Stimulated activated CD4-positive, alpha-beta T cell treated with anti-CD3 and anti-CD28 coated beads, Interleukin-1b, Interleukin-23, amount 100 ng/mL, for 24 hours (primary cell): ENCODE measurements around the gene SCLY.
"Not testable (repeated sequence)": the region's sequence is repeated elsewhere in the genome, so short reads cannot be mapped to it uniquely, and the experiment has no call there.

Experiments used
- DNase-seq, 4 experiments: peaks; one replicate each; pipeline ENCODE4 v3.0.0-alpha.2; 2020; ENCODE audit warnings: low read depth in 4 of 4, low spot score in 1 of 4

Gene SCLY, protein sequence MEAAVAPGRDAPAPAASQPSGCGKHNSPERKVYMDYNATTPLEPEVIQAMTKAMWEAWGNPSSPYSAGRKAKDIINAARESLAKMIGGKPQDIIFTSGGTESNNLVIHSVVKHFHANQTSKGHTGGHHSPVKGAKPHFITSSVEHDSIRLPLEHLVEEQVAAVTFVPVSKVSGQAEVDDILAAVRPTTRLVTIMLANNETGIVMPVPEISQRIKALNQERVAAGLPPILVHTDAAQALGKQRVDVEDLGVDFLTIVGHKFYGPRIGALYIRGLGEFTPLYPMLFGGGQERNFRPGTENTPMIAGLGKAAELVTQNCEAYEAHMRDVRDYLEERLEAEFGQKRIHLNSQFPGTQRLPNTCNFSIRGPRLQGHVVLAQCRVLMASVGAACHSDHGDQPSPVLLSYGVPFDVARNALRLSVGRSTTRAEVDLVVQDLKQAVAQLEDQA

DNA sequence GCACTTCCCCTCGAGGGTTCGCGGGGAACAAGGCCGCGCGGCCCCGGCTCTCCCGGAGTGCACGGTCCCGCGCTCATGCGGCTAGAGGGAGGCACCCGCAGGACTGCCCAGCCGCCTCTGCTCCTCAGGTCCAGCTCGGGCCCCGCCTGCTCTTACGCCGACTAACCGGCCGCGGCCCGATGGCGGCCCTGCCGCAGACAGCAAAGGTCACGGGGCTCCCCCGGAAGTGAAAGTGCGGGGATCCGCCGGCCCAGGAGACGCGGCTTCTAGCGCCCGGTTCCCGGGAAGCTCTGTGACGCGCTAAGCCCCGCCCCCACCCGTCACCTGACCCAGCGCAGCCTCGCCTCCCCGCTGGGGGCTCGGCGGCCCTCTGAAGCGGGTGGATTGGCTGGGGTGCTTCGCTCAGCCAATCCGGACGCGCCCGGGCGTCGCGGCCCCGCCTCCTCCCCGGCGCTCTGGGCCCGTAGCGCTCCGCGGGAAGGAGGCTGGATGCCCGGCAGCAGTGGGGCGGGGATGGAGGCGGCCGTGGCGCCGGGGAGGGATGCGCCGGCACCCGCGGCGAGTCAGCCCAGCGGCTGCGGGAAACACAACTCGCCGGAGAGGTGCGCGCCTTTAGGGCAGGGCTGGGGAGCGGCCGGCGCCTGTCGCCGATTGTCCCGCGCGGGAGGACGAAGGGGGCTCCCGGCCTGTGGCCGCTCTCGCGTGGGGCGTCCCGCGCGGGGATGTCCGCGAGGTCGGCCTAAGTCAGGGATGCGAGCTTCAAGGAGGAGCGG lies at the start of gene SCLY:
Gene SCLY (plus strand): TSS at position 460 of the 773 bp plus-strand sequence. CDS start 54 bp downstream, at position 514.
- peak; percentile 88 to 97 (median 92) for DNase-seq

DNA sequence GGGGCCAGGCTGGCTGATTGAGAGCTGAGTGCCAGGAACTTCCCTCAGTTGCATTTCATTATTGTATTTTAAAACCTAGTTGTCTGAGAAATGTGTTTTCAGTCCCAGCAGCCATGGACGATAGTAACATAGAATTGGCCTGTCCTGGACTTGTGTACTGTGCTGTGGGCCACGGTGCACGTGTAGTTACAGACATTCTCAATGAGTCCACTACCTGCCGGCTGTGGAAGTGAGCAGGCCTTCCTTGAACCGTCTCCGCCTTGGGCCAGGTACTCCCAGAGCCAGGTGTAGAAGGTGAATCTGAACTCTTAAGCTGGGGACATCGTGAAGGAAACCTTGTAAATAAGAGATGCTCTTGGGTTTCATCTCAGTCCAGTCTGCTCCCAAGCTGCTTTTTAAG lies 47.0 kb upstream of the SCLY start:
- no peak for DNase-seq

DNA sequence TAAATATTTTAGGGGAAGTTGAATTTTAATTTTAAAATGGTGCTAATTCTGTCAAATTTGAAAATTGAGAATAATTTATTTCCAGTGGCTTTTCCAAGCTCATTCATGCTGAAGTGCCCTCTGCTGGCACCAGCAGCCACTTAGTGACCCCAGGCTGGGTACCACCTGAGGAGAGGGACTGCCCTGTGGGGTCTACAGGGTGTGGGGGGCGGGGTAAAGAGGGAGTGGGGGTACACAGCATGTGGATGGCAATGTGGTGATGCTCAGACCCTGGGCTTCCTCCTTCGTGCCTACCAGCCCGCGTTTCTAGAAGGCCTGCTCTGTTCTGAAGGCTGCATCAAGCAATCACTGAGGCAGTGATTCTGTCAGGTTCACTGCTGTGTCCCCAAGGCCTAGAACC lies 45.1 kb upstream of the SCLY start:
- no peak for DNase-seq

DNA sequence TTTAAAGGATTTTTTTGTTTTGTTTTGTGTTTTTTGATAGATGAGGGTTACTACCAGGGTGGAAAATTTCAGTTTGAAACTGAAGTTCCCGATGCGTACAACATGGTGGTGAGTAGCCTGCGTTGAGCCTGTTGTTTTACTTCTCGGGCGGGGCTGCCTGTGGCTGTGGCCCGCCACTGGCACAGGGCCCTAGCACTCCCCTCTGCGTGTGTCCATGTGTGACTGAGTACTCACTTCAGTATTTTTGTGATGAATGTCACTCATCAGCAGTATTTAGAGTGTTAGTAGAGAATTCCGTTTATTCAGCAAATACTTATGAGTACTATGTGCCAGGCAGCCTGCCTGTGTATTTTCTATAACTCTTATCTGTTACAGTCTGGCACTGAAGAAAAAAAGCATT lies 44.3 kb upstream of the SCLY start:
- DNase-seq: no peak

- DNase-seq: no peak
These were observed 40.8 kb upstream of the SCLY start for GRCh38 chr2:238019962-238020361.

GRCh38 chr2:238020816-238021215 lies 40.0 kb upstream of the SCLY start:
- DNase-seq: no peak

DNA sequence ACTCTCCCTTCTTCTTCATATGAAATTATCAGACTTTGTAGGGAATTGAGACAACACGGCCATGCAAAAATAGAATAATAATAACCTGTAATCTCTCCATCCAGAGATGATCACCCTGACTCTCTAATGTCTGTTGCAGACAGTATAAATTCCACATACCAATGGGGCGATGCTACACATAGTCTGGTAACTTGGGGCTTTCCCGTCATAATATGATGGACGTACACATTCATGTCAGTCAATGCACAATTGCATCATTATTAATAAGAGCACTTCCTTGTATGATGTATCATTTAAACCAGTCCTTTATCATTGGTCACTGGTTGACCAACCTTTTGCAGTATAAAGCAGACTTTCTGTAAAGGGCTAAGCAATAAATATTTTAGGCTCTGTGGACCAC lies 39.5 kb upstream of the SCLY start:
- no peak for DNase-seq

DNA sequence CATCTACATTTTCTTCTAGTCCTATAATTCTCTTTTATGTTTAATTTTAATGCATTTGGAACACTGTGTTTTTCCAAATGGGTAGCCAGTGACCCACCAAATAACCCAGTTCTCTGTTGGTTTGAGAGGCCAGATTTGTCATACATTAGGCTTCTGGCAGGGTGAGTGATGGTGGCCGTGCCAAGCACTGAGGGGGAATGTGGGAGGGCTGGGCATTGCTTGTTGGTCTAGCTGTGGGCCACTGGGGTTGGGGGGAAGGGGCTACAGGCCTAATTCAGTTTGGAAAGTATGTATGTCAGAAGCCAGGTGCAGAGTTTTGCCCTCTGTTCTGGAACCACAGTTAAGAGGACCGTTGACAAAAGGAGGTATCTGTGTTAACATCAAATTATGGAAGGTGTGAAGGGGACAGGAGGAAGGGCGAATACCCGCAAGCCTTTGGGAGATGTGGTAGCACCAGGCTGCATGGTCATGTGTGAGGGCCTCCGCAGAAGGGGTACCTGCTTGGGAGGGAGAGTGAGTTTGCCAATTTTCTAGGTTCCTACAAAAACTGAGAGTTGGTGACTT lies 38.1 kb upstream of the SCLY start:
- no peak for DNase-seq

DNA sequence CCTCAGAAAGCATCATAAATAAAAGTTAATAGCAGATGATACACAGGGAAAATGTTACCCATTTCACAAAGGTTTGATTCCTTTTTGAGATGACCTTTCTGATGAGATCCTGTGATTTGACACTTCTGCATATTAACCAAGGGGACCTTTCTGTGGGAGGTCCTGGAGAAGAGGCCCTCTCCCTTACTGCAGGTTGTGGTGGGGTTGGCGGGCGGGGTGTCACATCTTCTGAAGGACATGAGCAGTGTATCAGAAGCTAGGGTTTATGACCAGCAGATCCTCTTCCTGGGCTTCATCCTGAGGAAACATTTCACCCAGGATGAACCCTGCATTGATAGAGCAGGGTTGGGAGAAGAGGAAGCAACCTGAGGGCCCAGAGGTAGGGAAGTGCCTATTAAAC lies 37.2 kb upstream of the SCLY start:
- DNase-seq: no peak

GRCh38 chr2:238024986-238025385 lies 35.8 kb upstream of the SCLY start:
- DNase-seq: peak in 2 of 4 experiments; percentile 16 to 40

DNA sequence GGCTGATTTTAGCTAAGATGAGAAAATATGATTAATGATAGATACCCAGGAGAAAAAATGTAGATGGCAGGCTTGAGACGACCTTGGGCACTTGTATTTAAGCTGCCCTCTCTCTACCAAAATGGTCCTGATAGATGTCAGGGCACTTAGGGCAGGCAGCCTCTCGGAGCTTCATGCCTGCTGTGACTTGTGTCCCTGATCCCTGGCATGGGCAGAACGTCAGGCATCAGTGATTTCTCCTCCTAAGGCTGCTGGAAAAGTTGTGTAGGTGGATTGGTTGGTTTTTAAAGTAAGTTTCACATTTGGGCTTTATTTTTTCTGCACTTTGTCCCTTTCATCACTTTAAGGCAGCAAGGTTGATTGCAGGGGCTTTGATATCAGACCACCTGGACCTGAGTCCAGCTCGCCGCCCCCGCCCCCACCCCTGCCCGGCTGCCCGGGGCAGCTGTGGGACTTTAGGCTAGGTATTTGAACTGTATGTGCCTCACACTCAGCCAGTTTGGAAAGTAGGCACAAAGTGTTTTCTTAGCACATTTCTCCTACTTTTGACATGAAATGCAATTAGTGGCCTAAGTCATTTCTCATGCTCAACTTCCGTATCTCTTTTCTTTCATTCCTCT lies 35.0 kb upstream of the SCLY start:
- no peak for DNase-seq

- DNase-seq: no peak
These were observed 33.7 kb upstream of the SCLY start for GRCh38 chr2:238027058-238027457.

GRCh38 chr2:238027591-238028415 lies 33.0 kb upstream of the SCLY start:
- no peak for DNase-seq

DNA sequence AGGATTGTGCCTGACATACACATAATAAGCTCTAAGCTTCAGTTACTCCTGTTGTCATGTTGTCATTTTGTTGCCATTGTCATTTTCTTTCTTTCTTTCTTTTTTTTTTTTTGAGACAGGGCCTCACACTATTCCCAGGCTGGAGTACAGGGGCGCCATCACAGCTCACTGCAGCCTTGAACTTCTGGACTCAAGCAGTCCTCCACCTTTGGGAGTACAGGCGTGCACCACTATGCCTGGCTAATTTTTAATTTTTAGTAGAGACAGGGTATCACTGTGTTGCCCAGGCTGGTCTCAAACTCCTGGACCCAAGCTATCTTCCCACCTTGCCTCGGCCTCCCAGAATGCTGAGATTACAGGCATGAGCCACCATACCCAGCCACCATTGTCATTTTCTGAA lies 30.9 kb upstream of the SCLY start:
- DNase-seq: no peak

DNA sequence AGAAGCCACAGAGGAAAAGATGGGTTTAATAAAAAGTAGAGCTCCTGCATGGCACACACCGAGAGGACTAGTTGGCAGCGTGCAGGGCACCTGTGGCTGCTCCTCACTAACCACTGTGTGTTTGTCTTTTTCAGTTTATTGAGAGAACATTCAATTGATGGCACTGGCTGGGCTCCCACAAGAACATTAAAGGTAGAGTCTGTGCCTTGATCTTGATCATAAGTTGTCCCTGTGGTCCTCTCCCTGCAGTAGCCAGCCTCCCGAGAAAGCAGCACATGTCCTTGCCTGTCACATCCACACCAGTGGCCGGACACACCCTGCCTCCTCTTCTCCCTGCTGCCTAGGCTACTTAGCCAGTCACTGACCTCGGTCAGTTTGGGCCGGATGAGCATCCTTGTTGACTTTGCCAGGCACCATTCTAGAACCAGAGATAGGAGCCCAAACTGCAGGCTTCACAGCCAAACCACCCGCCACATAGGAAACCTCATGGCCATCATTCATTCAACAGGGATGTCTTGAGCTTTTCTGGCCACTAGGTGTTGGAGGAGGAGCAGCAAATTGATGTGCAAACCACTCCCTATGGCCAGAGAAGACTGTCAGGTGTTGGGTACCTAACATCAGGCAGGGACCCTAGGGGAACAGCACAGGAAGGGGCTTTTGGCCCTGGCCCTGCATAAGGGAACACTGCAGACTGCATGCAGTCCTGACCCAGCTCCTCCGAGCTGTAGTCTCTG lies 30.2 kb upstream of the SCLY start:
- no peak for DNase-seq

DNA sequence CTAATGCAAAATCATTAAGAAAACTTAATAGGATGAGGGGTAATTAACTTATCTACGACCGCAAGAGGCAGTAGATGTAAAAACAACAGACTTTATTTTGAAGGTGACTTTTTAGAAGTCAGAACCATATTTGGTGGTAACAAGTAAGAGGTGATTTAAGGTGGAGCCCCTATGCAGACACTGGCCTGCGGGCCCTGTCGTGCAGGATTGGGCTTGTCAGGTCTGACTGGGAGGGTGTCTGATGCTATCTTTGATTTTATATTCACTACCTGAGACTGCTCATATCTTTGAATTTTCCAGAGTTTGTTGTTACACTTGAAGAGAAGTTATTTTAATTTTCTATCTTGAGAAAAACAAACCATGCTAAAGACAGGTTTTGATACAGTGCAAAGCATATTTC lies 29.1 kb upstream of the SCLY start:
- DNase-seq: no peak

- DNase-seq: no peak
These were observed 28.0 kb upstream of the SCLY start for GRCh38 chr2:238032755-238033337.

GRCh38 chr2:238033991-238034390 lies 26.8 kb upstream of the SCLY start:
- not testable (repeated sequence) for DNase-seq

GRCh38 chr2:238038203-238038602 lies 22.6 kb upstream of the SCLY start:
- DNase-seq: no peak

- DNase-seq: no peak
These were observed 21.6 kb upstream of the SCLY start for GRCh38 chr2:238039151-238039550.
